ENCODE results near the gene SMIM29. TPM values are rescaled to one million over a fixed set of nuclear protein-coding genes. Genes with fewer than 3 reads are reported as not detected.
A peak's percentile ranks its signal among the peaks of the same experiment; 100 is the strongest.
"Not testable (repeated sequence)": the region's sequence is repeated elsewhere in the genome, so short reads cannot be mapped to it uniquely, and the experiment has no call there.

SMIM29 gene
- total RNA-seq, 1 donor from 2014 or later: 13.9 TPM

DNA sequence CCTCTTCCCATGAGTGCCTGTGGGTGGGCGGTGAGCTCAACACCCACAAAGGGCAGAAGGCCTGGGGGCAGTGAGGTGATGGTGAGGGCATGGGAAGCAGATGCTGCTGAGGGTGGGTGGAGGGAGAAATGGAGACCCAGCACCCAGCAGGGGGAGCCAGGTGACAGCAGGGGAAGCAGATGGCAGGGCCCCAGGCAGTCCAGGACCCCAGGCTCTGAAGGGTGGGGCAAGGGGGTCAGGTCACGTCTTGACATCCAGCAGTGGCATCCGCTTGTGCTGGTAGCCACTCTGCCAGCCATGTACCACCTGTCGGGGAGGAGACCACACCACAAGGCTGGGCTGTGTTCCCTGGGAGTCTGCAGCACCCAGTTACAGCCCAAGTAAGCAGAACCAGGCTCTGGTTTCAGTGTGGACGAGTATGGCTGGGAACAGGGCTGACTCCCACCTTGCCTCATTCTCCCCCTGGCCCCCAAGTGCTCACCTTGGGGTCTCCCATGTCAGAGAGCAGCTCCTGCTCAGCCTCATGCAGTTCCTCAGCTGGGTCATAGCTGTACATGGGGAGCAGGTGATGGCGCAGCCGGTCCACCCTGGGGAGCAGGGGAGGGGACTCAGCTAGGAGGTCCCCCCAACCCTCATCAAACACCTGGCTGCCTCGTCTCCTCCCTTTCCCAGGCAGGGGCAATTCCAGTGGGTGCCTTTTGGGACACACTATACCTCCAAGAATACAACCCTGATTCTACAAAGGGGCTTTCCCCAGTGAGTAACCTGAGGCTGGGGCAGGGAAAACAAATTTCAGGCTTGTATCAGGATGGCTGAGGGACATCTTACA is 2.0 kb downstream of the SMIM29 start:
- H2AFZ ChIP-seq (ENCODE audit: low read depth, low read length): no peak overlapping the region
- H3K27me3 ChIP-seq (ENCODE audit: insufficient read depth, low read length): no peaks in the 10 kb centered on the region
- H3K9me3 ChIP-seq (ENCODE audit: insufficient read depth, low read depth, low read length): no peaks in the 10 kb centered on the region
- H3K27ac ChIP-seq (ENCODE audit: low read depth, low read length): peak overlapping the region; percentile 48
- peak overlapping the region; percentile 24 for H3K9ac ChIP-seq (ENCODE audit: low read length)
- peak overlapping the region; percentile 36 for H3K4me2 ChIP-seq (ENCODE audit: low read length)
- peaks cover 47% of the 10 kb centered on the region for H3K4me1 ChIP-seq (ENCODE audit: insufficient read depth, low read length)
- no peak overlapping the region for H3K4me3 ChIP-seq (ENCODE audit: insufficient read depth, low read depth, low read length)
- H3K79me2 ChIP-seq (ENCODE audit: insufficient read depth, low read length): peaks cover 24% of the 10 kb centered on the region
- DNase-seq (ENCODE audit: low read depth) (no peak), FAIRE-seq (no peak)
- H3K36me3 Mint-ChIP-seq (ENCODE audit: low read depth, unreplicated experiment): peaks cover 2% of the 10 kb centered on the region
- TF ChIP-seq EZH2 (IDR thresholded peaks at IDR 0.05; ENCODE audit: insufficient read depth, low read length): no peak
- TF ChIP-seq, protein P1, sequence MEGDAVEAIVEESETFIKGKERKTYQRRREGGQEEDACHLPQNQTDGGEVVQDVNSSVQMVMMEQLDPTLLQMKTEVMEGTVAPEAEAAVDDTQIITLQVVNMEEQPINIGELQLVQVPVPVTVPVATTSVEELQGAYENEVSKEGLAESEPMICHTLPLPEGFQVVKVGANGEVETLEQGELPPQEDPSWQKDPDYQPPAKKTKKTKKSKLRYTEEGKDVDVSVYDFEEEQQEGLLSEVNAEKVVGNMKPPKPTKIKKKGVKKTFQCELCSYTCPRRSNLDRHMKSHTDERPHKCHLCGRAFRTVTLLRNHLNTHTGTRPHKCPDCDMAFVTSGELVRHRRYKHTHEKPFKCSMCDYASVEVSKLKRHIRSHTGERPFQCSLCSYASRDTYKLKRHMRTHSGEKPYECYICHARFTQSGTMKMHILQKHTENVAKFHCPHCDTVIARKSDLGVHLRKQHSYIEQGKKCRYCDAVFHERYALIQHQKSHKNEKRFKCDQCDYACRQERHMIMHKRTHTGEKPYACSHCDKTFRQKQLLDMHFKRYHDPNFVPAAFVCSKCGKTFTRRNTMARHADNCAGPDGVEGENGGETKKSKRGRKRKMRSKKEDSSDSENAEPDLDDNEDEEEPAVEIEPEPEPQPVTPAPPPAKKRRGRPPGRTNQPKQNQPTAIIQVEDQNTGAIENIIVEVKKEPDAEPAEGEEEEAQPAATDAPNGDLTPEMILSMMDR (IDR thresholded peaks at IDR 0.05; ENCODE audit: insufficient read depth, low read depth, low read length): peak; percentile 39
- H3K4me1 Mint-ChIP-seq (ENCODE audit: low read depth, unreplicated experiment): peaks cover 29% of the 10 kb centered on the region
- H3K9me3 Mint-ChIP-seq (ENCODE audit: unreplicated experiment): peaks cover 1% of the 10 kb centered on the region
- H3K27me3 Mint-ChIP-seq (ENCODE audit: low read depth, unreplicated experiment): no peaks in the 10 kb centered on the region
- peaks cover 7% of the 10 kb centered on the region for H4K20me1 ChIP-seq (ENCODE audit: insufficient read depth, low read length)
- H3K4me3 Mint-ChIP-seq (ENCODE audit: unreplicated experiment): peak overlapping the region; percentile 45
- peak overlapping the region; percentile 26 for H3K27ac Mint-ChIP-seq (ENCODE audit: unreplicated experiment)
- H3K36me3 ChIP-seq (ENCODE audit: insufficient read depth, low read length): peaks cover 11% of the 10 kb centered on the region

DNA sequence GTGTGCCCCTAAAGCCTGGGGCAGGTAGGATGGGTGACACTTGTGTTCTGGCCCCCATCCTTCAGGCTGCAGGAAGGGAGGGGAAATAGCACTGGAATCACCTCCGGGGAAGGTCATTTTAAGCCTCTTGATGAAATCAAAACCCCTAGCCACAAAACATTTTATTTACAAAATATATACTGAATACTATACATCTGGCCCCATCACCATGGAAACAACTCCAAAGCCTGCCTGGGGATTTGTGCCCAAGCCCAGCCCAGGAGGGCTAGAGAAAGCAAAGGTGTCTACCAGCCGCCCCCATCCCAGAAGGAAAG is 2.6 kb downstream of the SMIM29 start:
- H3K27me3 ChIP-seq (ENCODE audit: insufficient read depth, low read length): no peaks in the 10 kb centered on the region
- H3K27ac ChIP-seq (ENCODE audit: low read depth, low read length): peak overlapping the region; percentile 48
- peaks cover 30% of the 10 kb centered on the region for H3K4me1 Mint-ChIP-seq (ENCODE audit: low read depth, unreplicated experiment)
- DNase-seq (ENCODE audit: low read depth) (no peak), FAIRE-seq (no peak)
- peak overlapping the region; percentile 36 for H3K4me2 ChIP-seq (ENCODE audit: low read length)
- peaks cover 10% of the 10 kb centered on the region for H4K20me1 ChIP-seq (ENCODE audit: insufficient read depth, low read length)
- H3K9me3 Mint-ChIP-seq (ENCODE audit: unreplicated experiment): no peaks in the 10 kb centered on the region
- no peak for TF ChIP-seq EZH2 (IDR thresholded peaks at IDR 0.05; ENCODE audit: insufficient read depth, low read length)
- TF ChIP-seq, protein P1 (IDR thresholded peaks at IDR 0.05; ENCODE audit: insufficient read depth, low read depth, low read length): no peak
- H3K4me3 ChIP-seq (ENCODE audit: insufficient read depth, low read depth, low read length): no peak overlapping the region
- H3K79me2 ChIP-seq (ENCODE audit: insufficient read depth, low read length): peaks cover 30% of the 10 kb centered on the region
- no peak overlapping the region for H3K4me3 Mint-ChIP-seq (ENCODE audit: unreplicated experiment)
- no peak overlapping the region for H3K27ac Mint-ChIP-seq (ENCODE audit: unreplicated experiment)
- no peak overlapping the region for H2AFZ ChIP-seq (ENCODE audit: low read depth, low read length)
- peaks cover 6% of the 10 kb centered on the region for H3K36me3 Mint-ChIP-seq (ENCODE audit: low read depth, unreplicated experiment)
- no peaks in the 10 kb centered on the region for H3K27me3 Mint-ChIP-seq (ENCODE audit: low read depth, unreplicated experiment)
- no peaks in the 10 kb centered on the region for H3K9me3 ChIP-seq (ENCODE audit: insufficient read depth, low read depth, low read length)
- peaks cover 17% of the 10 kb centered on the region for H3K36me3 ChIP-seq (ENCODE audit: insufficient read depth, low read length)
- H3K9ac ChIP-seq (ENCODE audit: low read length): no peak overlapping the region
- H3K4me1 ChIP-seq (ENCODE audit: insufficient read depth, low read length): peaks cover 47% of the 10 kb centered on the region

DNA sequence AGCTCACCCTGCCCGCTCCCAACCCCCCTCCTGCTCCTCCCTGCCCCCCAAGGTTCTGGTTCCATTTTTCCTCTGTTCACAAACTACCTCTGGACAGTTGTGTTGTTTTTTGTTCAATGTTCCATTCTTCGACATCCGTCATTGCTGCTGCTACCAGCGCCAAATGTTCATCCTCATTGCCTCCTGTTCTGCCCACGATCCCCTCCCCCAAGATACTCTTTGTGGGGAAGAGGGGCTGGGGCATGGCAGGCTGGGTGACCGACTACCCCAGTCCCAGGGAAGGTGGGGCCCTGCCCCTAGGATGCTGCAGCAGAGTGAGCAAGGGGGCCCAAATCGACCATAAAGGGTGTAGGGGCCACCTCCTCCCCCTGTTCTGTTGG is 3.1 kb downstream of the SMIM29 start:
- not testable (repeated sequence) for DNase-seq (ENCODE audit: low read depth); H3K36me3 Mint-ChIP-seq (ENCODE audit: low read depth, unreplicated experiment); H3K27me3 Mint-ChIP-seq (ENCODE audit: low read depth, unreplicated experiment); FAIRE-seq; H3K27ac Mint-ChIP-seq (ENCODE audit: unreplicated experiment); H3K27me3 ChIP-seq (ENCODE audit: insufficient read depth, low read length); H3K9ac ChIP-seq (ENCODE audit: low read length); H3K4me2 ChIP-seq (ENCODE audit: low read length); H3K9me3 Mint-ChIP-seq (ENCODE audit: unreplicated experiment); H3K9me3 ChIP-seq (ENCODE audit: insufficient read depth, low read depth, low read length); H3K4me3 ChIP-seq (ENCODE audit: insufficient read depth, low read depth, low read length); H3K4me3 Mint-ChIP-seq (ENCODE audit: unreplicated experiment); H2AFZ ChIP-seq (ENCODE audit: low read depth, low read length)
- Histone ChIP-seq H3K4me1 (ENCODE audit: insufficient read depth, low read length) (peaks cover 48% of the 10 kb centered on the region), H3K36me3 (ENCODE audit: insufficient read depth, low read length) (peaks cover 19% of the 10 kb centered on the region), H3K27ac (ENCODE audit: low read depth, low read length) (peak overlapping the region; percentile 48), H4K20me1 (ENCODE audit: insufficient read depth, low read length) (peaks cover 15% of the 10 kb centered on the region), H3K79me2 (ENCODE audit: insufficient read depth, low read length) (peaks cover 34% of the 10 kb centered on the region)
- peaks cover 31% of the 10 kb centered on the region for H3K4me1 Mint-ChIP-seq (ENCODE audit: low read depth, unreplicated experiment)

DNA sequence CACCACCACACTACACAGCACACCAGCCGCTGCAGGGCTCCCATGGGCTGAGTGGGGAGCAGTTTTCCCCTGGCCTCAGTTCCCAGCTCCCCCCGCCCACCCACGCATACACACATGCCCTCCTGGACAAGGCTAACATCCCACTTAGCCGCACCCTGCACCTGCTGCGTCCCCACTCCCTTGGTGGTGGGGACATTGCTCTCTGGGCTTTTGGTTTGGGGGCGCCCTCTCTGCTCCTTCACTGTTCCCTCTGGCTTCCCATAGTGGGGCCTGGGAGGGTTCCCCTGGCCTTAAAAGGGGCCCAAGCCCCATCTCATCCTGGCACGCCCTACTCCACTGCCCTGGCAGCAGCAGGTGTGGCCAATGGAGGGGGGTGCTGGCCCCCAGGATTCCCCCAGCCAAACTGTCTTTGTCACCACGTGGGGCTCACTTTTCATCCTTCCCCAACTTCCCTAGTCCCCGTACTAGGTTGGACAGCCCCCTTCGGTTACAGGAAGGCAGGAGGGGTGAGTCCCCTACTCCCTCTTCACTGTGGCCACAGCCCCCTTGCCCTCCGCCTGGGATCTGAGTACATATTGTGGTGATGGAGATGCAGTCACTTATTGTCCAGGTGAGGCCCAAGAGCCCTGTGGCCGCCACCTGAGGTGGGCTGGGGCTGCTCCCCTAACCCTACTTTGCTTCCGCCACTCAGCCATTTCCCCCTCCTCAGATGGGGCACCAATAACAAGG is 3.6 kb downstream of the SMIM29 start:
- peaks cover 31% of the 10 kb centered on the region for H3K4me1 Mint-ChIP-seq (ENCODE audit: low read depth, unreplicated experiment)
- H3K4me1 ChIP-seq (ENCODE audit: insufficient read depth, low read length): peaks cover 54% of the 10 kb centered on the region

More for the DNA sequence above, 3.6 kb downstream of the SMIM29 start:
- not testable (repeated sequence) for FAIRE-seq; H3K27me3 ChIP-seq (ENCODE audit: insufficient read depth, low read length); H3K9me3 Mint-ChIP-seq (ENCODE audit: unreplicated experiment); H3K9me3 ChIP-seq (ENCODE audit: insufficient read depth, low read depth, low read length); H2AFZ ChIP-seq (ENCODE audit: low read depth, low read length); H3K4me3 Mint-ChIP-seq (ENCODE audit: unreplicated experiment); H3K36me3 Mint-ChIP-seq (ENCODE audit: low read depth, unreplicated experiment); DNase-seq (ENCODE audit: low read depth); H3K9ac ChIP-seq (ENCODE audit: low read length); H3K4me3 ChIP-seq (ENCODE audit: insufficient read depth, low read depth, low read length); H3K27me3 Mint-ChIP-seq (ENCODE audit: low read depth, unreplicated experiment)
- Histone ChIP-seq H3K79me2 (ENCODE audit: insufficient read depth, low read length) (peaks cover 40% of the 10 kb centered on the region), H3K36me3 (ENCODE audit: insufficient read depth, low read length) (peaks cover 19% of the 10 kb centered on the region), H4K20me1 (ENCODE audit: insufficient read depth, low read length) (peaks cover 20% of the 10 kb centered on the region), H3K27ac (ENCODE audit: low read depth, low read length) (peak overlapping the region; percentile 53), H3K4me2 (ENCODE audit: low read length) (peak overlapping the region; percentile 86)
- peak overlapping the region; percentile 85 for H3K27ac Mint-ChIP-seq (ENCODE audit: unreplicated experiment)
